Measurements from ENCODE around the gene CORO2B. TPM values are rescaled to one million over a fixed set of nuclear protein-coding genes. Genes with fewer than 3 reads are reported as not detected.

The CORO2B gene
- total and polyA plus RNA-seq, 9 of the 15 experiments (the other 6 are each of a cell fraction or from before 2014, with no cell fraction given) = not detected

DNA sequence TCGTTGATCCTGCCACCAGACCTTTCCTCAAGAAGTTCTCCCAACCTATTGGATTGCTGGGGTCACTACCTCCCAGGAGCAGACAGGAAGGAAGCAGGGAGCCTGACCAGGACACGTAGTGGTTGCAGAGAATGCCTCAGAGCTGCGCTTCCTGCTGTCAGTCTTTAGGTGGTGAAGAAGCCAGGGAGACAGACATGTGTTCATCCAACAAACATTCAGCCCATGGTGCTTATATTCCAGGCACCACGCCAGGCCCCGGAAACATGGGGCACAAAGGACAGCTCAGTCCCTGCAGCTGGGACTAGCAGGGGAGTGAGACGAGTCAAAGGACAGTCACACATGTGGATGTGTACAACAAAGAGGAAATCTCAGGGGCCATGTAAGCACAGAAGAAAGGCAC is 26.0 kb upstream of the CORO2B start (continued):
- TF ChIP-seq, protein P1, sequence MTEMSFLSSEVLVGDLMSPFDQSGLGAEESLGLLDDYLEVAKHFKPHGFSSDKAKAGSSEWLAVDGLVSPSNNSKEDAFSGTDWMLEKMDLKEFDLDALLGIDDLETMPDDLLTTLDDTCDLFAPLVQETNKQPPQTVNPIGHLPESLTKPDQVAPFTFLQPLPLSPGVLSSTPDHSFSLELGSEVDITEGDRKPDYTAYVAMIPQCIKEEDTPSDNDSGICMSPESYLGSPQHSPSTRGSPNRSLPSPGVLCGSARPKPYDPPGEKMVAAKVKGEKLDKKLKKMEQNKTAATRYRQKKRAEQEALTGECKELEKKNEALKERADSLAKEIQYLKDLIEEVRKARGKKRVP (CRISPR knock-in tag; IDR thresholded peaks at IDR 0.05) = no peak
- TF ChIP-seq ZNF644 (tag; IDR thresholded peaks at IDR 0.05; ENCODE audit: low read depth) (no peak), YY1 (IDR thresholded peaks at IDR 0.05; ENCODE audit: borderline replicate concordance in 1 of 3, control insufficient read depth in 1 of 3, extremely low read depth in 1 of 3, insufficient read depth in 3 of 3, insufficient read length in 1 of 3, insufficient replicate concordance in 2 of 3, low read depth in 1 of 3, low read length in 2 of 3) (no peak), ZNF707 (CRISPR knock-in tag; conservative IDR thresholded peaks at IDR 0.05) (no peak), SAP30 (IDR thresholded peaks at IDR 0.05; ENCODE audit: borderline replicate concordance, insufficient read depth, low read depth, low read length, poor library complexity, severe bottlenecking) (no peak)

DNA sequence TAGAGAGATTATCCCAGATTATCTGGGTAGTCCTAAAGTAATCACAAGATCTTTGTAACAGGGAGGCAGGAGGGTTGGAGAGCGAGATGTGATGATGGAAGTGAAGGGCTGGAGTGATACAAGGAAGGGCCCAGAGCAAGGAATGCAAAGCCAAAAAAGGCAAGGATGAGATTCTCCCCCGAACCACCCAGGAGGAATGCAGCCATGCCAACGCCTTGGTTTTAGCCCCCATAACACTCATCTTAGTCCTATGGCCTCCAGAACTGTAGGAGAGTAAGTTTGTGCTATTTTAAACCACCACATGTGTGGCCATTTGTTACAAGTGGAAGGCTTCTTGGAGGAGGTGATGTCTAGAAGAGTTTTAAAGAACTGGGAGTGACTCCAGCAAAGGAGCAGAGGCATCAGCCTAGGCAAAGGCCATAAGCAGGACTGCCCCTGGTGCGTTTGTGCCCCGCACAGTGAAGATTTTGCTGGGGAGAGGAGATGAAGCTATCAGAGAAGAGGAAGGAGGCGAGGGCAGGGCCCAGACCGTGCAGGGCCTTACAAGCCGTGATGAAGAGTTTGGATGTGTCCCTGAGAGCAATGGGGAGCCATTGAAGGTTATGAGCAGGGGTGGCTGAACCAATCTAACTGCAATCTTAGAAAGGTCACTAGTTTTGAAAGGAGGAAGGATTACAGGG is 25.3 kb upstream of the CORO2B start:
- DNase-seq (ENCODE audit: extremely low read depth in 1 of 4, low spot score in 3 of 4) (no peak), FAIRE-seq (no peak)
- TF ChIP-seq, protein P2, sequence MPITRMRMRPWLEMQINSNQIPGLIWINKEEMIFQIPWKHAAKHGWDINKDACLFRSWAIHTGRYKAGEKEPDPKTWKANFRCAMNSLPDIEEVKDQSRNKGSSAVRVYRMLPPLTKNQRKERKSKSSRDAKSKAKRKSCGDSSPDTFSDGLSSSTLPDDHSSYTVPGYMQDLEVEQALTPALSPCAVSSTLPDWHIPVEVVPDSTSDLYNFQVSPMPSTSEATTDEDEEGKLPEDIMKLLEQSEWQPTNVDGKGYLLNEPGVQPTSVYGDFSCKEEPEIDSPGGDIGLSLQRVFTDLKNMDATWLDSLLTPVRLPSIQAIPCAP (CRISPR knock-in tag; IDR thresholded peaks at IDR 0.05; ENCODE audit: borderline replicate concordance) = no peak
- TF ChIP-seq ZNF655 (CRISPR knock-in tag; IDR thresholded peaks at IDR 0.05) (no peak), ZFPM2 (CRISPR knock-in tag; IDR thresholded peaks at IDR 0.05) (no peak), ZNF280B (CRISPR knock-in tag; IDR thresholded peaks at IDR 0.05) (no peak), MAFF (IDR thresholded peaks at IDR 0.05; ENCODE audit: low read length) (no peak), ARNT (IDR thresholded peaks at IDR 0.05) (no peak)

More for the DNA sequence above, 25.3 kb upstream of the CORO2B start:
- intact Hi-C loops (cut with micrococcal nuclease) (loop anchor here (10.0 kb wide), 1 partner anchor 181 kb away; no protein-coding TSS in a partner anchor), in situ Hi-C loops (cut with MboI) (loop anchor here (5.0 kb wide), 1 partner anchor 119 kb away; no protein-coding TSS in a partner anchor)
- Histone ChIP-seq H3K9ac (ENCODE audit: insufficient read depth in 1 of 2, low read depth in 2 of 2, low read length in 2 of 2) (no peak overlapping the region), H3K4me2 (ENCODE audit: insufficient read depth, low read length) (no peak overlapping the region), H3K27me3 (ENCODE audit: control insufficient read depth in 2 of 2, insufficient read depth in 2 of 2, low read length in 2 of 2) (peaks cover 5 to 16% of the 10 kb centered on the region in 2 experiments; a peak in 1 of 5 replicates), H3K4me1 (replicated peaks in 1 of 2; ENCODE audit: control insufficient read depth in 2 of 2, insufficient read depth in 2 of 2, low read length in 2 of 2) (no peaks in the 10 kb centered on the region; a peak in 1 of 5 replicates), H2AFZ (ENCODE audit: low read depth, low read length) (no peak overlapping the region), H3K9me1 (ENCODE audit: control insufficient read depth, insufficient read depth, low read length) (no peaks in the 10 kb centered on the region), H3K79me2 (ENCODE audit: control insufficient read depth, insufficient read depth, low read length) (no peaks in the 10 kb centered on the region), H4K20me1 (replicated peaks; ENCODE audit: control insufficient read depth, insufficient read depth, low read length) (peaks cover 13% of the 10 kb centered on the region), H3K9me3 (replicated peaks; ENCODE audit: control insufficient read depth, insufficient read depth, low read depth, low read length) (no peaks in the 10 kb centered on the region), H3K27ac (ENCODE audit: extremely low read depth, low read depth, low read length) (no peak overlapping the region), H3K36me3 (ENCODE audit: control insufficient read depth, insufficient read depth, low read length) (no peaks in the 10 kb centered on the region), H3K4me3 (no peak overlapping the region)
- BruUV-seq (replicated peaks) = no TSS peak
- CTCF ChIA-PET (ENCODE audit: low intra/inter-chr PET ratio) = interaction anchor here (1.2 to 2.1 kb wide), 4 partner anchors 97 to 322 kb away, joined by 3 to 14 read pairs (median 7); no protein-coding TSS in a partner anchor
- no peak for ATAC-seq
- WGBS (ENCODE audit: insufficient coverage, low coverage, missing lambda C conversion rate) = 1% methylated on average over 8 of the region's 8 CpGs
- POLR2A ChIA-PET = no interaction called here

All from K562 (cell line).